Panc1 (cell line): Measurements from ENCODE around the gene MRC2. TPM values are rescaled to one million over a fixed set of nuclear protein-coding genes. Genes with fewer than 3 reads are reported as not detected.

Experiments
- ATAC-seq: fragments of 200-7000 bp; cut with Tn5 transposase; 2 replicates; pipeline ENCODE4 v1.9.1; 2020; ENCODE audit warnings: mild to moderate bottlenecking, moderate library complexity
- BruUV-seq: library from RNA; stranded (reverse); fragments of 400-500 nt; replicated peaks from 2 replicates; lab custom pipeline; 2021; lab: Mats Ljungman, UMichigan
- CTCF ChIA-PET: fragments of 300-600 bp; sonication (Branson Sonifier 250); formaldehyde crosslinking; loops from one replicate; lab custom pipeline; 2022; ENCODE audit warnings: antibody characterized with exemption; lab: Charles Lee
- POLR2A ChIA-PET: fragments of 300-600 bp; sonication (Branson Sonifier 250); formaldehyde crosslinking; loops from one replicate; lab custom pipeline; 2022; ENCODE audit warnings: antibody characterized with exemption; lab: Charles Lee
- DNase-seq: peaks from one replicate; pipeline ENCODE4 v3.0.0-alpha.2; 2010; ENCODE audit warnings: low read depth, low spot score
- H3K27ac ChIP-seq: 2 replicates; pipeline ENCODE4 v1.5.1; 2011; ENCODE audit warnings: mild to moderate bottlenecking, low read length, inconsistent platforms
- H3K27me3 ChIP-seq: fragments of 200-500 bp; sonication (Bioruptor generic); 2 replicates; pipeline ENCODE4 v1.6.0; 2014; ENCODE audit warnings: low read length, inconsistent platforms; ENCODE audit not compliant: control insufficient read depth, insufficient read depth
- H3K36me3 ChIP-seq: fragments of 200-500 bp; sonication (Bioruptor generic); 2 replicates; pipeline ENCODE4 v1.5.1; 2014; ENCODE audit warnings: inconsistent platforms, mild to moderate bottlenecking, low read length, moderate library complexity; ENCODE audit not compliant: control insufficient read depth, insufficient read depth
- H3K4me1 ChIP-seq: 2 replicates; pipeline ENCODE4 v1.5.1; 2011; ENCODE audit warnings: inconsistent platforms, mild to moderate bottlenecking, low read length, moderate library complexity; ENCODE audit not compliant: control insufficient read depth, insufficient read depth
- H3K4me3 ChIP-seq, 2 experiments: 2 replicates each; pipeline ENCODE4 v1.5.1; 2011 to 2012; ENCODE audit warnings: low read depth in 2 of 2, low read length in 2 of 2, mild to moderate bottlenecking in 2 of 2, inconsistent platforms in 1 of 2, moderate library complexity in 1 of 2
- H3K9me3 ChIP-seq: fragments of 200-500 bp; sonication (Bioruptor generic); 2 replicates; pipeline ENCODE4 v1.5.1; 2014; ENCODE audit warnings: low read depth, mild to moderate bottlenecking, inconsistent platforms, low read length, moderate library complexity; ENCODE audit not compliant: control insufficient read depth, insufficient read depth
- CTCF ChIP-seq: fragments of 450-650 bp; IDR thresholded peaks from 2 replicates; pipeline ENCODE4 v1.5.1; 2017; ENCODE audit warnings: mild to moderate bottlenecking
- POLR2AphosphoS5 ChIP-seq: IDR thresholded peaks from 2 replicates; pipeline ENCODE4 v1.6.1; 2012; ENCODE audit warnings: mild to moderate bottlenecking, low read depth, low read length, moderate library complexity
- REST ChIP-seq, 2 experiments: IDR thresholded peaks; 2 replicates each; pipeline ENCODE4 v1.6.1; 2011 to 2012; ENCODE audit warnings: low read depth in 2 of 2, control low read depth in 1 of 2, low read length in 1 of 2, mild to moderate bottlenecking in 1 of 2, moderate library complexity in 1 of 2; ENCODE audit not compliant: insufficient read depth in 1 of 2
- SIN3A ChIP-seq: IDR thresholded peaks from 2 replicates; pipeline ENCODE4 v1.6.1; 2012; ENCODE audit warnings: low read depth, mild to moderate bottlenecking, low read length, moderate library complexity, borderline replicate concordance; ENCODE audit not compliant: insufficient read depth
- TCF7L2 ChIP-seq: IDR thresholded peaks from 2 replicates; pipeline ENCODE4 v1.6.1; 2011; ENCODE audit warnings: mild to moderate bottlenecking, low read depth, low read length, inconsistent platforms
- in situ Hi-C: cut with HindIII; loops from 2 replicates; pipeline ENCODE4 v1.10.0; 2016; ENCODE audit warnings: low sequenced_read_pairs, low pct_unique_long_range_greater_than_20kb
- intact Hi-C: fragments of 100-400 bp; cut with micrococcal nuclease; formaldehyde crosslinking; loops from one replicate; pipeline ENCODE4 v1.10.0; 2022; ENCODE audit not compliant: unreplicated experiment
- total RNA-seq: library from RNA; stranded (reverse); gene quantifications from one replicate; pipeline ENCODE4 v1.2.1, GENCODE V29; 2021; ENCODE audit not compliant: unreplicated experiment

The MRC2 gene
- total RNA-seq, 1 experiment from 2014 or later: 120 TPM

GRCh38 chr17:62680541-62681052, 53.1 kb downstream of the MRC2 start:
- peaks cover 3% of the 10 kb centered on the region for H3K36me3 ChIP-seq
- 0 out of 2 replicates have a peak, but pooled peaks have one; percentile 17 for ATAC-seq
- intact Hi-C loops (no loop called here), in situ Hi-C loops (no loop called here)
- BruUV-seq: no TSS peak
- no peak overlapping the region for H3K4me3 ChIP-seq
- H3K4me1 ChIP-seq: no peaks in the 10 kb centered on the region
- ChIA-PET CTCF (no interaction called here), POLR2A (no interaction called here)
- H3K27me3 ChIP-seq: no peaks in the 10 kb centered on the region
- TF ChIP-seq TCF7L2 (no peak), SIN3A (no peak), POLR2AphosphoS5 (no peak), CTCF (no peak), REST (IDR thresholded peaks at IDR 0.05; ENCODE audit: insufficient read depth in 1 of 2, low read depth in 2 of 2, low read length in 1 of 2) (no peak)
- no peak overlapping the region for H3K27ac ChIP-seq
- no peaks in the 10 kb centered on the region for H3K9me3 ChIP-seq
- DNase-seq: no peak

GRCh38 chr17:62681061-62681938, 53.8 kb downstream of the MRC2 start:
- ATAC-seq (no peak), DNase-seq (no peak)
- H3K27me3 ChIP-seq: no peaks in the 10 kb centered on the region
- no TSS peak for BruUV-seq
- H3K36me3 ChIP-seq: peaks cover 3% of the 10 kb centered on the region
- H3K4me3 ChIP-seq: no peak overlapping the region
- intact Hi-C loops: no loop called here
- no peak overlapping the region for H3K27ac ChIP-seq
- H3K4me1 ChIP-seq: no peaks in the 10 kb centered on the region
- ChIA-PET POLR2A (no interaction called here), CTCF (no interaction called here)
- in situ Hi-C loops: no loop called here
- no peaks in the 10 kb centered on the region for H3K9me3 ChIP-seq
- TF ChIP-seq CTCF (no peak), POLR2AphosphoS5 (no peak), REST (IDR thresholded peaks at IDR 0.05; ENCODE audit: insufficient read depth in 1 of 2, low read depth in 2 of 2, low read length in 1 of 2) (no peak), TCF7L2 (no peak), SIN3A (no peak)
